ENCODE results near the gene IFNGR2. TPM values are rescaled to one million over a fixed set of nuclear protein-coding genes. Genes with fewer than 3 reads are reported as not detected.
"Not testable (repeated sequence)": the region's sequence is repeated elsewhere in the genome, so short reads cannot be mapped to it uniquely, and the experiment has no call there.

Gene IFNGR2
- total RNA-seq, 1 donor from 2014 or later: 42.4 TPM

DNA sequence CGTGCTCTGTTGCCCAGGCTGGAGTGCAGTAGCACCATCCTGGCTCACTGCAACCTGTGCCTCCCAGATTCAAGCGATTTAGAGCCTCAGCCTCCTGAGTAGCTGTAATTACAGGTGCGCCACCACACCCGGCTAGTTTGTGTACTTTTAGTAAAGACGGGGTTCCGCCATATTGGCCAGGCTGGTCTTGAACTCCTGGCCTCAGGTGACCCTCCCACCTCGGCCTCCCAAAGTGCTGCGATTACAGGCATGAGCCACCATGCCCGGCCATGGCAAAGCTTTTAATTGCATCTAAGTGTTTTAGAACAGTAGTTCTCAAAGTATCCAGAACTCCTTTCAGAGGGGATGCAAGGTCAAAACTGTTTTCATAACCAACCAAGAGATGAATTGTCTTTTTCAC, 25.1 kb upstream of the IFNGR2 start:
- FAIRE-seq: no peak

DNA sequence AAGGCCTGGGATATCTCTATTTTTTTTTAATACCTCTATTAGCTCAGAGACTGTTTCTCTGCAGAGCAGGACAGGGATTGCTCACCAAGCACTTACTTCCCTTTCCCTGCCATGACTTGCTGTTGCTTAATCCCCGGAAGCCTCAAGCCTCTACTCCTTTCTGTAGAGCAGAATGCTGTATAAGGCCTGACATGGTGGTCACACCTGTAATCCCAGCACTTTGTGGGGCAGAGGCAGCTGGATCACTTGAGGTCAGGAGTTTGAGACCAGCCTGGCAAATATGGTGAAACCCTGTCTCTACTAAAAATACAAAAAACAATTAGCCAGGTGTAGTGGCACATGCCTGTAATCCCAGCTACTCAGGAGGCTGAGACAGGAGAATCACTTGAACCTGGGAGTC, 23.3 kb upstream of the IFNGR2 start:
- H3K4me3 ChIP-seq (ENCODE audit: low read depth, low read length); H3K36me3 ChIP-seq (ENCODE audit: control insufficient read depth, insufficient read depth, low read length); FAIRE-seq; H3K27me3 ChIP-seq (ENCODE audit: control insufficient read depth, insufficient read depth, low read length): not testable (repeated sequence)
- peak; percentile 94 for DNase-seq (ENCODE audit: low read depth)

More for the DNA sequence above, 25.1 kb upstream of the IFNGR2 start:
- no peak for DNase-seq (ENCODE audit: low read depth)
- Histone ChIP-seq H3K4me3 (ENCODE audit: low read depth, low read length) (no peak overlapping the region), H3K27me3 (ENCODE audit: control insufficient read depth, insufficient read depth, low read length) (no peaks in the 10 kb centered on the region), H3K36me3 (ENCODE audit: control insufficient read depth, insufficient read depth, low read length) (no peaks in the 10 kb centered on the region)
- TF ChIP-seq, protein P1, sequence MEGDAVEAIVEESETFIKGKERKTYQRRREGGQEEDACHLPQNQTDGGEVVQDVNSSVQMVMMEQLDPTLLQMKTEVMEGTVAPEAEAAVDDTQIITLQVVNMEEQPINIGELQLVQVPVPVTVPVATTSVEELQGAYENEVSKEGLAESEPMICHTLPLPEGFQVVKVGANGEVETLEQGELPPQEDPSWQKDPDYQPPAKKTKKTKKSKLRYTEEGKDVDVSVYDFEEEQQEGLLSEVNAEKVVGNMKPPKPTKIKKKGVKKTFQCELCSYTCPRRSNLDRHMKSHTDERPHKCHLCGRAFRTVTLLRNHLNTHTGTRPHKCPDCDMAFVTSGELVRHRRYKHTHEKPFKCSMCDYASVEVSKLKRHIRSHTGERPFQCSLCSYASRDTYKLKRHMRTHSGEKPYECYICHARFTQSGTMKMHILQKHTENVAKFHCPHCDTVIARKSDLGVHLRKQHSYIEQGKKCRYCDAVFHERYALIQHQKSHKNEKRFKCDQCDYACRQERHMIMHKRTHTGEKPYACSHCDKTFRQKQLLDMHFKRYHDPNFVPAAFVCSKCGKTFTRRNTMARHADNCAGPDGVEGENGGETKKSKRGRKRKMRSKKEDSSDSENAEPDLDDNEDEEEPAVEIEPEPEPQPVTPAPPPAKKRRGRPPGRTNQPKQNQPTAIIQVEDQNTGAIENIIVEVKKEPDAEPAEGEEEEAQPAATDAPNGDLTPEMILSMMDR (IDR thresholded peaks at IDR 0.05; ENCODE audit: insufficient read depth, low read length, severe bottlenecking): no peak

DNA sequence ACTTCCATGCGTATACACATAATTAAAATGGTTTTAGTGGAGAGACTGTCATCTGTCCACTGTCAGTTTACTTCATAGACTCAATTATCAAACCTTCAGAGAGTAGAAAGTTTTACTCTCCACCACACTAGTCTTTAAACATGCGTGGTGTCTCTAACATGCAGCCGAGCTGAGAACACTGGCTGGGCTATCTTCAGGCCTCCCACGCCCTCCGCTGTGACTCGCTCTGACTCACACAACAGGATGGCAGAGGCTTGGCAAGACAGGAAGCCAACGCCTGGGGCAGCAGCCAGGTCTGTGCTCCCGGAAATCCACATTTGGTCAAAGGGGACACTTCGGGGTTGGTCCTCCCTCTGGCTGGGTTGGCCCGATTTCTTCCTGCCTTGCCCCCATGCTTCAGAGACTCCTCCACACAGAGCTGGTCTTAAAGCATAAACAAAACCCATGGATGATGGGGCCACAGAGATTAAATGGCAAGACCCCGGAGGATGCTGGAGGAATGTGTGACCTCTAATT, 22.7 kb upstream of the IFNGR2 start:
- Histone ChIP-seq H3K4me3 (ENCODE audit: low read depth, low read length) (no peak overlapping the region), H3K36me3 (ENCODE audit: control insufficient read depth, insufficient read depth, low read length) (no peaks in the 10 kb centered on the region), H3K27me3 (ENCODE audit: control insufficient read depth, insufficient read depth, low read length) (no peaks in the 10 kb centered on the region)
- FAIRE-seq (peak; percentile 92), DNase-seq (ENCODE audit: low read depth) (peak; percentile 97)
- TF ChIP-seq, protein P1 (IDR thresholded peaks at IDR 0.05; ENCODE audit: insufficient read depth, low read length, severe bottlenecking): no peak

DNA sequence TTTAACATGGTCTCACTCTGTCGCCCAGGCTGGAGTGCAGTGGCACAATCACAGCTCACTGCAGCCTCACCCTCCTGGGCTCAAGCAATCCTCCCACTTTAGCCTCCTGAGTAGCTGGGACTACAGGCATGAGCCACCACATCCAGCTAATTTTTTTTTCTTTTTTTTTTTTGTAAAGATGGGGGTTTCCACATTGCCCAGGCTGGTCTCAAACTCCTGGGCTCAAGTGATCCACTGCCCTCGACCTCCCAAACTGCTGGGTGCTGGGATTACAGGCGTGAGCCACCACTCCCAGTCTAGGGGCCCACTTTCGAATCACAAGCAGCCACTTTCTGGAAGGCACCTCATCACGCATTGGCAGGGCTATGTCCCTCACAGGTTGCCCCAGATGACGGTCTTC, 21.8 kb upstream of the IFNGR2 start:
- not testable (repeated sequence) for H3K27me3 ChIP-seq (ENCODE audit: control insufficient read depth, insufficient read depth, low read length); H3K36me3 ChIP-seq (ENCODE audit: control insufficient read depth, insufficient read depth, low read length); H3K4me3 ChIP-seq (ENCODE audit: low read depth, low read length); FAIRE-seq; DNase-seq (ENCODE audit: low read depth)

DNA sequence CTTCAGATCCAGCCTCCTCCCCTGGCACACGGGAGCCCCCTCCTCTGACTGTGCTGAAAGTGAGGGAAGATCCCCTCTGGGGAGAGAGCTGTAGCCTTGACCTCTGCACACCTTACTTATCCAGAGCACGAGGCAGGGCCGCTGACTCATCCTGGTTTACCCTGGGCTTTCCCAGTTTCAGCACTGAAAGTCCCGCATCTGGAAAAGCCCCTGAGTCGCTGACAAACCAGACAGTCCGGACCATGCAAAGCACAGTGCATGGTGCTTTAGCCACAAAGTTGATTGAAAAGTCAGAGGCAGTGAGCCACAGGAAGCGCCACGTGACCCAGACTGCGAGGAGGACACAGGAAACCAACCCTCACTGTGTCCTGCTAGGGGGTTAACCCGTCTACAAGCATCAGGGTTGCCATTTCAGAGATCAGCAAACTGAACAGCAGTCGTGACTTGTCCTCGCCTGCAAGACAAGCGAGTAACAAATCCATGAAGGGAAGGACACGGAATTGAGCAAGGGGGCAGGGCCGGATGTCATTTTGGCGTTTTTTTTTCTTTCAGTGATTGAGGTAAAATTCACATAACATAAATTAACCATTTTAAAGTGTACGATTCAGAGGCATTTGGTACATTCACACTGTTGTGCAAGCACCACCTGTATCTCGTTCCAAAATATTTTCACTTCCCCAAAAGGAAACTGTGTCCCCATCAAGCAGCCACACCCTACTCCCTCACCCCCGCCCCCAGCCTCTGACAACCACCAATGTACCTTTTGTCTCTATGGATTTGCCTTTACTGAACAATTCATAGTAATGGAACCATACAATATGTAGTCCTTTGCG, 19.9 kb upstream of the IFNGR2 start:
- no peak for FAIRE-seq

DNA sequence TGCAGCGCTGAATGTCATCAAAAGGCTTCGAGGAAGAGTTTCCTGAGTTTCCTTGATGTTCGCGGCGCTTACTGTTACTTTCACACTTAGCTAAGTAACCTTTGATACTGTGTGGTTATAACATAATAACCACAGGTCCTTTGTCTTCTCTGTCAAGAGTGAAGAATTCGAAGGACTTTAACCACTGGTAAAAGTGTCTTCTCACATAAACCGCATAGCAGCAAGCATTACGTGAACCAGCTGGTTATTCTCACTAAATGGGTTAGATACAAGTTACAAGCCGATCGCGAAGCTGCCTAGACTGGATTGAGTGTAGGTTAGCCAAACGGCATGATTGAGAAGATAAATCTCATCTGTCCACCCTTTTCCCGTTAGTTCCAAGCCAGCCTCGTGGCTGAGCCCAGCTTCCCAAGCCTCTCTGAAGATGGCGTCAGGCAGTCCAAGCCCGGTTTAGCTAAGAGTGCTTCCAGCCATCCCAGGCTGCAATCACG, 18.3 kb upstream of the IFNGR2 start:
- TF ChIP-seq, protein P1 (IDR thresholded peaks at IDR 0.05; ENCODE audit: insufficient read depth, low read length, severe bottlenecking): no peak
- Histone ChIP-seq H3K4me3 (ENCODE audit: low read depth, low read length) (no peak overlapping the region), H3K36me3 (ENCODE audit: control insufficient read depth, insufficient read depth, low read length) (no peaks in the 10 kb centered on the region), H3K27me3 (ENCODE audit: control insufficient read depth, insufficient read depth, low read length) (no peaks in the 10 kb centered on the region)
- no peak for DNase-seq (ENCODE audit: low read depth)
- FAIRE-seq: no peak

More for the DNA sequence above, 19.9 kb upstream of the IFNGR2 start:
- TF ChIP-seq, protein P1 (IDR thresholded peaks at IDR 0.05; ENCODE audit: insufficient read depth, low read length, severe bottlenecking): no peak
- DNase-seq (ENCODE audit: low read depth): peak; percentile 97
- Histone ChIP-seq H3K27me3 (ENCODE audit: control insufficient read depth, insufficient read depth, low read length) (no peaks in the 10 kb centered on the region), H3K36me3 (ENCODE audit: control insufficient read depth, insufficient read depth, low read length) (no peaks in the 10 kb centered on the region), H3K4me3 (ENCODE audit: low read depth, low read length) (no peak overlapping the region)

Measured in bronchial epithelial cell (primary cell).